GM19043 (cell line): Measurements from ENCODE around the gene POLR2C.

Source experiments
- ATAC-seq: cut with Tn5 transposase; IDR thresholded peaks from one replicate; pipeline ENCODE4 v1.9.1; 2021; ENCODE audit warnings: low read depth; ENCODE audit not compliant: unreplicated experiment

POLR2C gene

DNA sequence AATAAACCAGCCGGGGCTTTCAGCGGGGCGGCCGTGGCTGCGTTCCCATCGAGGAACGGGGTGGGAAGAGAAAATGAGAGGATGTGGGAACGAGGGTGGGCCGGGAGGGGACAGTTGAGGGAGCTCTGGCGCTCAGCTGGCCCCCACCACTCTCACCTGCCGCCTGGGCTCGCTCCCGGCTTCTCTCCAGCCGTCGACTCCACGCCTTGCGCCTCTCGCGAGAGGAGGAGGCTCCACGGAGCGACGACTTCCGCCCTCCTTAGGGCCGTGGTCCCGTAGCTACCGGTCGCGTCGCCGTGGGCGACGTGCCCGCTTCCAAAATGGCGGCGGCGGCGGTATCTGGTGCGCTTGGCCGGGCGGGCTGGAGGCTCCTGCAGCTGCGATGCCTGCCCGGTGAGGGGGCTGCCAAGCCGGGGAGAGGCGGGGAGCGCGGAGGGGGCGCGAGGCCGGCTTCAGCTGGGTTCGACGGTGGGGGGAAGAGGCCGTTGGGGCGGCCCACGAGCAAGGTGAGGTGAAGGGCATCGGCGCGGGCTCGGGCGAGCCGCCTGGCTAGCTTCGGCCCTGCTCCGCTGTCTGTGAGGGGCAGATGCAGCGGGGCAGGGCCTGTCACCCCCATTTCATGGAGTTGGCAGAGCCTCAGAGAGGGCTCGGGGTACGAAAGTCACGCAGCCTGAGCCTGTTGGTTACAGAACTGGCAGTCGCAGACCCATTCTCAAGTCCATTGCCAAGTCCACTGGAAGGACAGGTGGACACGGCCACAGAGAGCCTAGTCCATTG lies 15.1 kb upstream of the POLR2C start, which contains the start of the genes CIAPIN1 and COQ9:
TSS of gene CIAPIN1 (minus strand) at position 200 of the 777 bp plus-strand sequence. CDS start 6,457 bp downstream, outside the sequence.
TSS of gene COQ9 (plus strand) at position 294 of the 777 bp plus-strand sequence. CDS start at position 321, 27 bp downstream.
- peak; percentile 99 for ATAC-seq

DNA sequence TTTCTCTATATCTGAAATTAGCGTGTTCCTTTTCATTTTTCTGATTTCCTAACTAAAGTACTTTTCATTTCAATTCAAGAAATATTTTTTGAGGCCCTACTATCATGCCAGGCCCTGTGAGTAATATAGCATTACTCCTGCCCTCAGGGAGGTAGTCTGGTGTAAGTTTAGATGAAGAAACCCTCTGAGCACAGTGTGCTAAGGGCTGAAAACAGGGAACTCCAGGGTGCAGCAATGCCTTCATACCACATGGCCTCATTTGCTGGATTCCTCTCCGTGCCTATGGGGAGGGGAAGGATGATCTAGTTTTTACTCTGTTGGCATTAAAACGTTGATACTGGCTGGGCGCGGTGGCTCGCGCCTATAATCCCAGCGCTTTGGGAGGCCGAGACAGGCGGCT lies 10.5 kb upstream of the POLR2C start:
- ATAC-seq = no peak

GRCh38 chr16:57462978-57463362 lies 491 bp downstream of the POLR2C start:
- ATAC-seq = no peak

GRCh38 chr16:57464523-57464922 lies 2.0 kb downstream of the POLR2C start:
- ATAC-seq = no peak

DNA sequence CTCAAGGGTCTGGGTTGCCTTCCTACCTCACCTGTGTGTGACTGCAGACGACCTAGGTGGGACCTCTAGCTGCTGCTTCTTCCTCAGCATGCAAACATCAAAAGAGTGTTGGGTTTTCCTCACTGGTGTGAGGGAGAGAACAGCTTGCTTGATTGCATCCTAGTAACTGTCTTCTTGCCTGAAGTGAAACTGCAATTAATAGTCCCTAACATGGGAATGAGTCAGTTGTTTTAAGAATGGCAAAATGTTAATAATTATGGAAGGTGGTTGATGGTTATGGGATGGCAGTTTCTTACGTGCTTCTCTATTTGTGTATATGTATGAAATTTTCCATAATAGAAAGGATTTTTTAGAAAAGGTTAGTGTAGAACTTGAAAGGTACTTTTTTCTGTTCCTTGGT lies 5.9 kb downstream of the POLR2C start:
- no peak for ATAC-seq

DNA sequence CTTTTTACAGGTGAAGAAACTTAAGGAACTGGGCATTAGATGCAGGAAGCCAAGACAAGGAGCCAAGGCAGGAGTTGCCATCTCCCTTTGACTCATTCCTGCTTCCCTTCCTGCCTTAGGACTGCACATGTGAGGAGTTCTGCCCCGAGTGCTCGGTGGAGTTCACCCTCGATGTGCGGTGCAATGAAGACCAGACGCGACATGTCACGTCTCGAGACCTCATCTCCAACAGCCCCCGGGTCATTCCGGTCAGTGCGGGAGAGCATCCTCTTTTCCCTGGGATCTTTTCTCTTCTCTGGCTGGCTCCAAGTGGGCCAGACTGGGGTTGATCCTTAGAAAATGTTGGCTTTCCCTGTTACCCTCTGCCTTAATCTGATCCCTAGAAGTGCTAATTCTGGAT lies 6.6 kb downstream of the POLR2C start:
- no peak for ATAC-seq

DNA sequence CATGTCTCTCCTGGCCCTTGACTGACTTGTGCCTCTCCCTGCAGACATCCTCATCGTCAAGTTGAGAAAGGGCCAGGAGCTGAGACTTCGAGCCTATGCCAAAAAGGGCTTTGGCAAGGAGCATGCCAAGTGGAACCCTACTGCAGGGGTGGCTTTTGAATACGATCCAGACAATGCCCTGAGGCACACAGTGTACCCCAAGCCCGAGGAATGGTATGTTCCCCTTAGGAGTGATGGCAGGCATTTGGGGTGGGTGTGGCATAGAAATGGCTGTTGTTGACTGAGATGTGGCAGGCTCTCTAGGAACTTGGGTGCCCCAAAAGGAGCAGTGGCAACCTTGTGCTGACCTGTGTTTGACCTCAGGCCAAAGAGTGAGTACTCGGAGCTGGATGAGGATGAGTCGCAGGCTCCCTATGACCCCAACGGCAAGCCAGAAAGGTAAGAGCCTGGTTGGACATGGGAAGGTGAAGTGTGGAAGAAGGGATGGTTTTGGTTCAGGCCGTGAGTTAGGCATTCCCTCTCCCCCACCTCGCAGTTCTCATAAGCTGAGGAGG lies 7.5 kb downstream of the POLR2C start:
- no peak for ATAC-seq

DNA sequence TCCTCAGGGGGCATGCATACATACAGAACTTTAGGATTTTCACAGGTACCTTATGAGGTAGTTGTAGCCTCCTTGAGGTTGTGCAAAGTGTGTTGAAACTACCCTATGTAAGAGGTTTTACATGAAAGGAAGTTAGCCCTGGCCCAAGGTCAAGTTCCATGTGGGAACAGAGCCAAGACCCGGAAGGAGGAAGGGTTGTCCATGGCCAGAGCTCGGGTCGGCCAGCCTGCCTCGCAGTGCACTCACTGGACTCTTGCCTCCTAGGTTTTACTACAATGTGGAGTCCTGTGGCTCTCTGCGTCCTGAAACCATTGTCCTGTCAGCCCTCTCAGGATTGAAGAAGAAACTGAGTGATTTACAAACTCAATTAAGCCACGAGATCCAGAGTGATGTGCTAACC lies 8.2 kb downstream of the POLR2C start:
- no peak for ATAC-seq

GRCh38 chr16:57471209-57471608 lies 8.7 kb downstream of the POLR2C start:
- no peak for ATAC-seq

GRCh38 chr16:57471852-57472664 lies 9.6 kb downstream of the POLR2C start:
- ATAC-seq = no peak

DNA sequence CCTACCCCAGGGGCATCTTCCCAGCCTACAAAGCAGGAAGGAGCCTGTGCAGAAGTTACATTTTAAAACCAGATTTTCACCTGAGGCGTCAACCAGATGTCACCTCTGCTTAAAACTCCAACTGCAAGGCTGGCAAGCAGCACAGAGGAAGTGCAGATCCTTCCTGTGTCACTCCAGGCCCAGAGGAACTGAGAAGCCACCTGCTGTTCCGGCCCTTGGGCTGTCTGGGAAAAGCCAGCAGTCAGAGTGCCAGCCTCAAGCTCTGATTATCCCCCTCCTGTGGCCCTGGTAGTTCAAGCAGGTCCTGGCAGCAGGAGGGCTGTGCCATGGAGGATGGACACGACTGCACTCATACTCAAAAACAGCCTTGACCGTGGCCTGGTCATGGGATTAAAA lies 10.2 kb downstream of the POLR2C start:
- no peak for ATAC-seq

GRCh38 chr16:57473176-57473840 lies 10.8 kb downstream of the POLR2C start:
- no peak for ATAC-seq

GRCh38 chr16:57473906-57474305 lies 11.4 kb downstream of the POLR2C start:
- ATAC-seq = no peak

GRCh38 chr16:57474671-57475661 lies 12.5 kb downstream of the POLR2C start:
- no peak for ATAC-seq

DNA sequence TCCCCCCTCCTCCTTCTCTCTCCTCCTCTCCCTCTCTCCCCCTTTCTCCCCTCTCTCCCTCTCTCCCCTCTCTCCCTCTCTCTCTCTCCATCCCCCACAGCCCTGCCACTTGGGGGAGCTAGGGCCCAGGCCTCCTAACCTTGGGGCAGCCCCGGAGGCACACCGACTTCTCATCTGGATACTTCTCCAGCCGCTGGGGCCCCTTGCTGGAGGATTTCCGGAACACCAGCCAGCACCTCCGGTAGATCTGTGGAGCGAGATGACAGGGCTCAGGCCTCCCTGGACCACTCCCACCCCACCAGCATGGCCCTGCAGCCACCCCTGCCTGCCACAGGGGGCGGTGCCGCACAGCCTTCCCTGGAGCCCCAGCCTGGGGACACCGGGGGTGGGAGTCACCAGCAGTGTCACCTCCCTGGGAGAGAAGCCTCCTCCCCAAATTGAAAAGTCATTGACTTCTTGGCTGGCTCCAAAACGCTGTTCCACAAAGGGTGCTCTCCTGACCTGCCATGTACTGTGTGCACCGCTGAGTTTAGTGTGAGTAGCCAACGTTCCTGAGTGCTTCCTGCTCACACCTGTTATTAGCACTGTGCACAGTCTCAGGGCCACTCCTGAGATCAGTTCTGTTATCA lies 13.3 kb downstream of the POLR2C start:
- ATAC-seq = peak; percentile 95

- ATAC-seq = no peak
These were observed 14.3 kb downstream of the POLR2C start for GRCh38 chr16:57476546-57477410.

- ATAC-seq = no peak
These were observed 15.2 kb downstream of the POLR2C start for GRCh38 chr16:57477531-57478202.
